Activated B cell treated with CpG ODN at 0.5 μM for 24 hours (primary cell): ENCODE data around the gene CCDC97. TPM values are rescaled to one million over a fixed set of nuclear protein-coding genes. Genes with fewer than 3 reads are reported as not detected.

Source experiments
- ATAC-seq: fragments of 200-7000 bp; cut with Tn5 transposase; one replicate; pipeline ENCODE4 v1.10.0; 2021; ENCODE audit warnings: low read depth, mild to moderate bottlenecking, moderate library complexity
- CTCF ChIA-PET: fragments of 350-600 bp; sonication (Branson Sonifier 250); formaldehyde crosslinking; loops from one replicate; lab custom pipeline; 2021; ENCODE audit warnings: antibody characterized with exemption; lab: Charles Lee
- POLR2A ChIA-PET: fragments of 350-600 bp; sonication (Branson Sonifier 250); formaldehyde crosslinking; loops from one replicate; lab custom pipeline; 2021; ENCODE audit warnings: antibody characterized with exemption; lab: Charles Lee
- DNase-seq: peaks from one replicate; pipeline ENCODE4 v3.0.0; 2022
- H3K27ac Mint-ChIP-seq: one replicate; pipeline ENCODE4 v1.8.0; 2020; ENCODE audit warnings: mixed read lengths
- H3K27me3 Mint-ChIP-seq: one replicate; pipeline ENCODE4 v1.8.0; 2021; ENCODE audit warnings: mixed read lengths
- H3K36me3 Mint-ChIP-seq: one replicate; pipeline ENCODE4 v1.8.0; 2021; ENCODE audit warnings: low read depth, mixed read lengths
- H3K4me1 Mint-ChIP-seq: one replicate; pipeline ENCODE4 v1.8.0; 2021; ENCODE audit warnings: mixed read lengths
- H3K4me3 Mint-ChIP-seq: one replicate; pipeline ENCODE4 v1.8.0; 2020; ENCODE audit warnings: mild to moderate bottlenecking, mixed read lengths
- H3K9me3 Mint-ChIP-seq: one replicate; pipeline ENCODE4 v1.8.0; 2020; ENCODE audit warnings: mixed read lengths
- intact Hi-C: fragments of 100-400 bp; cut with micrococcal nuclease; formaldehyde crosslinking; loops from one replicate; pipeline ENCODE4 v1.15.1; 2024
- total RNA-seq: library from RNA; stranded (reverse); gene quantifications from 2 replicates; pipeline ENCODE4 v1.2.3, GENCODE V29; 2022
- TF ChIP-seq, protein P1 (sequence below): fragments of 200-600 bp; IDR thresholded peaks from one replicate; pipeline ENCODE4 v1.8.0; 2022; ENCODE audit warnings: antibody characterized with exemption, mild to moderate bottlenecking

The CCDC97 gene
- total RNA-seq, 1 donor from 2014 or later: 65.3 TPM

DNA sequence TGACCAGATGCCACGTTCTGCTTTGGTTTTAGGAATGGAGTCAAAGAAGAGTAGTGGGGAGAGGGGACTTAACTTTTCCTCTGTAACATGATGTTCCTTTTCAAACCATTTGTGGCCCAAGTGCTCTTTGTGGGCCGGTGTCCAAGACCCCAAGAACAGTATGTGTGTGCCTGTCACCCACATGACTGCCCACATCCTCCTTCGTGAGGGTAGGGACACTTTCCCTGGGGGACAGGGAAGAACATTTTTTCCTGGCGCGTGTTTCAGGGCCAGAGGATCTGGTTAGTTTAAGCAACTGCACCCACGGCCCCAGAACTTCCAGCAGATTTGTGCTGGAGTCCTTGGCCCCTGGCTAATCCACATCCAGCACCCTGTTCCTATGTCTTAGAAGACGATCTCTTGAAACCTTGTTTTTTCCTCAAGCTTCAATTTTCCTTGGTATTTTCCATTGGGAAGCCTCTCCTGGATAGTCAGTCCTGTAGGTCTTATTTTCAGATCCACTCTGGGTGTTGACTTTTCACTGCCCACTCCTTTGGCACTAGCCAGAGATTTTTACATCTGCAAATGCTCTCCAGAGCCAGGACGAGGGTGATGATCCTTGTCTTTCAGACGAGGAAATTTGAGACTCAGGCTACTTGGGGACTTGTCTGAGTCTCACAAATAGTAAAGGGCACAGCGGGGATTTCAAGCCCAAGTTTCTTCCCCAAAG is 10.8 kb upstream of the CCDC97 start:
- CTCF ChIA-PET: interaction anchor here (1.4 to 4.7 kb wide), 2 partner anchors 9 to 65 kb away, joined by 5 to 35 read pairs; partner anchors contain the start of genes B9D2 and CCDC97
- DNase-seq (no peak), ATAC-seq (no peak)
- Mint-ChIP-seq H3K27me3 (no peaks in the 10 kb centered on the region), H3K4me1 (peaks cover 78% of the 10 kb centered on the region), H3K4me3 (no peak overlapping the region), H3K27ac (peak overlapping the region; percentile 96), H3K9me3 (no peaks in the 10 kb centered on the region), H3K36me3 (peaks cover 93% of the 10 kb centered on the region)
- intact Hi-C loops: no loop called here
- TF ChIP-seq, protein P1, sequence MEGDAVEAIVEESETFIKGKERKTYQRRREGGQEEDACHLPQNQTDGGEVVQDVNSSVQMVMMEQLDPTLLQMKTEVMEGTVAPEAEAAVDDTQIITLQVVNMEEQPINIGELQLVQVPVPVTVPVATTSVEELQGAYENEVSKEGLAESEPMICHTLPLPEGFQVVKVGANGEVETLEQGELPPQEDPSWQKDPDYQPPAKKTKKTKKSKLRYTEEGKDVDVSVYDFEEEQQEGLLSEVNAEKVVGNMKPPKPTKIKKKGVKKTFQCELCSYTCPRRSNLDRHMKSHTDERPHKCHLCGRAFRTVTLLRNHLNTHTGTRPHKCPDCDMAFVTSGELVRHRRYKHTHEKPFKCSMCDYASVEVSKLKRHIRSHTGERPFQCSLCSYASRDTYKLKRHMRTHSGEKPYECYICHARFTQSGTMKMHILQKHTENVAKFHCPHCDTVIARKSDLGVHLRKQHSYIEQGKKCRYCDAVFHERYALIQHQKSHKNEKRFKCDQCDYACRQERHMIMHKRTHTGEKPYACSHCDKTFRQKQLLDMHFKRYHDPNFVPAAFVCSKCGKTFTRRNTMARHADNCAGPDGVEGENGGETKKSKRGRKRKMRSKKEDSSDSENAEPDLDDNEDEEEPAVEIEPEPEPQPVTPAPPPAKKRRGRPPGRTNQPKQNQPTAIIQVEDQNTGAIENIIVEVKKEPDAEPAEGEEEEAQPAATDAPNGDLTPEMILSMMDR: no peak
- POLR2A ChIA-PET: interaction anchor here (1.5 to 4.2 kb wide), 2 partner anchors 28 to 36 kb away, joined by 7 to 40 read pairs; partner anchors contain the start of gene HNRNPUL1

DNA sequence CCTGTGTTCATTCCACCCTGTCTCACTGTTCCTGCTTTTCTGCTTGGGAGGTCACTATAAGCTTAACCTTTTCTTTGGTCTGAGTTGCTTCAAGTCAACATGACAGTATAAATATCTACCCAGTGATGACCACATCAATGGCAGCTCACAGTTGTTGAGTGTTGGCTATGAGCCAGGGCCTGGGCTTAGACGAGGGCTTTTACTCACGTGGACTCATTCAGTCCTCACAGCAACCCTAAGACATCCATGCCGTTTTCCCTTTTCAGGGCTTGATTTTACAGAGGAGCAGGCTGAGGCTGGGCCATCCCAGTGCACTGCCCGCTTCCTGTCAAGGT is 10.2 kb upstream of the CCDC97 start:
- CTCF ChIA-PET: interaction anchor here (1.4 to 4.7 kb wide), 2 partner anchors 9 to 64 kb away, joined by 5 to 35 read pairs; partner anchors contain the start of genes B9D2 and CCDC97
- ATAC-seq (no peak), DNase-seq (no peak)
- Mint-ChIP-seq H3K36me3 (peaks cover 93% of the 10 kb centered on the region), H3K27ac (peak overlapping the region; percentile 96), H3K4me1 (peaks cover 82% of the 10 kb centered on the region), H3K9me3 (no peaks in the 10 kb centered on the region), H3K27me3 (no peaks in the 10 kb centered on the region), H3K4me3 (no peak overlapping the region)
- intact Hi-C loops: no loop called here
- POLR2A ChIA-PET: interaction anchor here (4.2 kb wide), 1 partner anchor 36 kb away, joined by 40 read pairs; the partner anchor contains the start of gene HNRNPUL1
- TF ChIP-seq, protein P1: no peak

DNA sequence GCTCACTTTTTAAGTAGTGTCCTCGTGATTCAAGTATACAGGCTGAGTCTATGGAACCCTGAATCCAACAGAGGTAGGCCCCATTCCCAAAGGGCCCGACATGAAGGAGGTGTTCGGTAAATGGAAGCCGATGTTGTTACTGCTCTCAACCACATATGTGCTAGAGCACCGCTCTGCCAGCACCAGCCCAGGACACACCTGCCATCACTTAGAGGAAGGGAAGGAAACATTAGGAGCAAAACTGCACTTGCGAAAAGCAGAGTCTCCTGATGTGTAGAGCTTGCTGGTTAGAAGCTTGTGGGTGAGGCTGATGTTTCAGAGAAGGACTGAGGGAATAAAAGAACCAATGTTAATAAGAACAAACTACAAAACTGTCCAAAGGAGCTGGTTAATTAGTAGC is 9.4 kb upstream of the CCDC97 start:
- CTCF ChIA-PET: interaction anchor here (0.9 to 4.7 kb wide), 2 partner anchors 8 kb away, joined by 4 to 35 read pairs; partner anchors contain the start of gene CCDC97
- peaks cover 82% of the 10 kb centered on the region for H3K4me1 Mint-ChIP-seq
- no peaks in the 10 kb centered on the region for H3K9me3 Mint-ChIP-seq
- intact Hi-C loops: no loop called here
- no peaks in the 10 kb centered on the region for H3K27me3 Mint-ChIP-seq
- no peak overlapping the region for H3K4me3 Mint-ChIP-seq
- no peak for ATAC-seq
- peaks cover 93% of the 10 kb centered on the region for H3K36me3 Mint-ChIP-seq
- no peak for DNase-seq
- POLR2A ChIA-PET: interaction anchor here (0.7 to 3.4 kb wide), 2 partner anchors 9 to 37 kb away, joined by 3 to 53 read pairs; partner anchors contain the start of gene HNRNPUL1
- TF ChIP-seq, protein P1: no peak
- peak overlapping the region; percentile 96 for H3K27ac Mint-ChIP-seq

DNA sequence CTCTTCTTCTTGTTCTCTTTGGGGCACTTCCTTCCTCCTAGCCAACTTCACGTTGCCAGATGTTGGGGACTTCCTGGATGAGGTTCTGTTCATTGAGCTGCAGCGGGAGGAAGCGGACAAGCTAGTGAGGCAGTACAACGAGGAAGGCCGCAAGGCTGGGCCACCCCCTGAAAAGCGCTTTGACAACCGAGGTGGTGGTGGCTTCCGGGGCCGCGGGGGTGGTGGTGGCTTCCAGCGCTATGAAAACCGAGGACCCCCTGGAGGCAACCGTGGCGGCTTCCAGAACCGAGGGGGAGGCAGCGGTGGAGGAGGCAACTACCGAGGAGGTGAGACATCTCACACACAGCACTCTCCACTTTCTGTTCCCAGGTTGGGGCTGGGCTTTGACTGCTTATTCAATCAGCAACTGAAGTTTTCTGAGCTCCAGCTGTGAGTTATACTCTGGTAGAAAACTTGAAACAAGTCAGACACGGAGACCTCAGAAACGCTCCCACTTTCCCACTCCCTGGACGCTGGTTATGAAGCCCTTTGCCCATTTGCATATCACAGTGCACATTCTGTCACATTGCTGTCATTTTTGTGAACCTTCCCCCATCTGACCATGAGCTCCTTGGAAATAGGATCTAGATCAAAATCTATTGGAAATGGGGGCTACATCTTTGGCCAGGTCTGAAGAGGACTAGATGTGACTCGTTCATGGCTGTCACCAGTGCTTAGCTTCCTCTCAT is 7.2 kb upstream of the CCDC97 start:
- Mint-ChIP-seq H3K9me3 (no peaks in the 10 kb centered on the region), H3K4me3 (peak overlapping the region; percentile 68), H3K36me3 (peaks cover 92% of the 10 kb centered on the region), H3K4me1 (peaks cover 78% of the 10 kb centered on the region), H3K27me3 (no peaks in the 10 kb centered on the region), H3K27ac (peak overlapping the region; percentile 87)
- POLR2A ChIA-PET: interaction anchor here (0.7 to 3.4 kb wide), 9 partner anchors 18 to 525 kb away, joined by 3 to 53 read pairs (median 4); partner anchors contain the start of genes B9D2 and HNRNPUL1
- CTCF ChIA-PET: interaction anchor here (1.0 to 1.4 kb wide), 6 partner anchors 25 to 137 kb away, joined by 3 to 9 read pairs (median 3); partner anchors contain the start of genes DMAC2 and HNRNPUL1
- TF ChIP-seq, protein P1: no peak
- intact Hi-C loops: no loop called here
- DNase-seq (peak; percentile 56), ATAC-seq (peak; percentile 60)
